HepG2 (cell line): ENCODE results near the gene CCDC85C. TPM values are rescaled to one million over a fixed set of nuclear protein-coding genes. Genes with fewer than 3 reads are reported as not detected.
A peak's percentile ranks its signal among the peaks of the same experiment; 100 is the strongest.

Experiments
- ADNP ChIP-seq: sonication (generic); formaldehyde crosslinking; IDR thresholded peaks from 2 replicates; pipeline ENCODE4 v1.4.0; 2020; ENCODE audit warnings: missing genetic modification reagents
- CBX5 ChIP-seq: sonication (generic); formaldehyde crosslinking; IDR thresholded peaks from 2 replicates; pipeline ENCODE4 v1.4.0; 2020; ENCODE audit warnings: missing genetic modification reagents, borderline replicate concordance
- ELF1 ChIP-seq: sonication (generic); formaldehyde crosslinking; IDR thresholded peaks from 2 replicates; pipeline ENCODE4 v1.4.0; 2020; ENCODE audit warnings: missing genetic modification reagents
- ETV5 ChIP-seq: IDR thresholded peaks from 2 replicates; pipeline ENCODE4 v1.6.1; 2018; ENCODE audit warnings: missing biosample characterization, missing genetic modification reagents, inconsistent platforms, borderline replicate concordance
- HNRNPL ChIP-seq: fragments of 200-400 bp; formaldehyde crosslinking; IDR thresholded peaks from 2 replicates; pipeline ENCODE4 v1.6.1; 2017; ENCODE audit warnings: mild to moderate bottlenecking, low read depth, low read length
- LCORL ChIP-seq, 2 experiments: fragments of 450-650 bp in 1 of 2; sonication (generic) in 1 of 2; formaldehyde crosslinking in 1 of 2; IDR thresholded peaks; 2 replicates each; pipeline versions ENCODE4 v1.5.0 to v1.6.1; 2017 to 2020; ENCODE audit warnings: antibody characterized with exemption in 1 of 2, missing genetic modification reagents in 1 of 2
- MXI1 ChIP-seq: IDR thresholded peaks from 3 replicates; pipeline ENCODE4 v1.6.1; 2012; ENCODE audit warnings: low read depth, low read length, inconsistent platforms, borderline replicate concordance
- NFIC ChIP-seq: IDR thresholded peaks from 2 replicates; pipeline ENCODE4 v1.6.1; 2012; ENCODE audit warnings: mild to moderate bottlenecking, low read length, inconsistent platforms
- PHF5A ChIP-seq: IDR thresholded peaks from one replicate; pipeline ENCODE4 v1.6.1; 2018; ENCODE audit warnings: low read depth, missing genetic modification reagents; ENCODE audit not compliant: unreplicated experiment
- RBFOX2 ChIP-seq: fragments of 200-400 bp; formaldehyde crosslinking; IDR thresholded peaks from 2 replicates; pipeline ENCODE4 v1.6.1; 2017; ENCODE audit warnings: low read depth, mild to moderate bottlenecking, low read length
- SIX1 ChIP-seq: sonication (generic); formaldehyde crosslinking; IDR thresholded peaks from 2 replicates; pipeline ENCODE4 v1.4.0; 2020; ENCODE audit warnings: missing genetic modification reagents, borderline replicate concordance
- SPEN ChIP-seq: sonication (generic); formaldehyde crosslinking; IDR thresholded peaks from 2 replicates; pipeline ENCODE4 v1.5.1; 2020; ENCODE audit warnings: low read depth, mild to moderate bottlenecking, missing genetic modification reagents
- THAP11 ChIP-seq: IDR thresholded peaks from 2 replicates; pipeline ENCODE4 v1.6.1; 2016; ENCODE audit warnings: missing biosample characterization, missing genetic modification reagents
- XRCC5 ChIP-seq: fragments of 200-400 bp; formaldehyde crosslinking; optimal IDR thresholded peaks from 2 replicates; pipeline ENCODE3; 2017; ENCODE audit warnings: mild to moderate bottlenecking, low read length
- ZNF230 ChIP-seq: sonication (generic); formaldehyde crosslinking; IDR thresholded peaks from 2 replicates; pipeline ENCODE4 v1.4.0; 2020; ENCODE audit warnings: mild to moderate bottlenecking, missing genetic modification reagents
- ZNF768 ChIP-seq: sonication (generic); formaldehyde crosslinking; IDR thresholded peaks from 2 replicates; pipeline ENCODE4 v1.4.0; 2020; ENCODE audit warnings: missing genetic modification reagents
- polyA plus RNA-seq, 8 experiments: library from polyadenylated mRNA; depleted of rRNA in 3 of 8; stranded (reverse) in 7 of 8; unstranded in 1 of 8; fragments of >200 nt; fragmentation: Illumina TruSeq in 4 of 8; extraction: Trizol in 4 of 8; gene quantifications; 2 replicates each; pipeline versions ENCODE4 v1.2.1 to v1.2.3, GENCODE V29; 2011 to 2016; ENCODE audit warnings: low read depth in 4 of 8, missing spikeins in 1 of 8, mixed read lengths in 1 of 8; ENCODE audit not compliant: insufficient read depth in 1 of 8
- total RNA-seq, 5 experiments: library from RNA; depleted of rRNA; stranded (reverse); fragments of >200 nt; fragmentation: Illumina TruSeq; extraction: Trizol; gene quantifications; 2 replicates each; pipeline ENCODE4 v1.2.3, GENCODE V29; 2016; ENCODE audit warnings: low read depth in 1 of 5
- TF ChIP-seq, protein P1 (sequence below): sonication (generic); formaldehyde crosslinking; IDR thresholded peaks from 2 replicates; pipeline ENCODE4 v1.4.0; 2020; ENCODE audit warnings: missing genetic modification reagents
- TF ChIP-seq, protein P2 (sequence below): sonication (generic); formaldehyde crosslinking; IDR thresholded peaks from 2 replicates; pipeline ENCODE4 v1.4.0; 2020; ENCODE audit warnings: missing genetic modification reagents
- TF ChIP-seq, protein P3 (sequence below): sonication (generic); formaldehyde crosslinking; conservative IDR thresholded peaks from 2 replicates; pipeline ENCODE4 v1.4.0; 2020; ENCODE audit warnings: missing genetic modification reagents
- TF ChIP-seq, protein P4 (sequence below): sonication (generic); formaldehyde crosslinking; IDR thresholded peaks from 2 replicates; pipeline ENCODE4 v1.4.0; 2020; ENCODE audit warnings: mild to moderate bottlenecking, low read depth, missing genetic modification reagents
- TF ChIP-seq, protein P5 (sequence below): sonication (generic); formaldehyde crosslinking; conservative IDR thresholded peaks from 2 replicates; pipeline ENCODE4 v1.4.0; 2020; ENCODE audit warnings: missing genetic modification reagents
- TF ChIP-seq, protein P6 (sequence below): sonication (generic); formaldehyde crosslinking; conservative IDR thresholded peaks from 2 replicates; pipeline ENCODE4 v1.8.0; 2022; ENCODE audit warnings: missing genetic modification reagents

The CCDC85C gene
- total and polyA plus RNA-seq, 2 of the 13 experiments (the other 11 are each of a cell fraction or from before 2014, with no cell fraction given): 18.8 to 43.8 TPM

DNA sequence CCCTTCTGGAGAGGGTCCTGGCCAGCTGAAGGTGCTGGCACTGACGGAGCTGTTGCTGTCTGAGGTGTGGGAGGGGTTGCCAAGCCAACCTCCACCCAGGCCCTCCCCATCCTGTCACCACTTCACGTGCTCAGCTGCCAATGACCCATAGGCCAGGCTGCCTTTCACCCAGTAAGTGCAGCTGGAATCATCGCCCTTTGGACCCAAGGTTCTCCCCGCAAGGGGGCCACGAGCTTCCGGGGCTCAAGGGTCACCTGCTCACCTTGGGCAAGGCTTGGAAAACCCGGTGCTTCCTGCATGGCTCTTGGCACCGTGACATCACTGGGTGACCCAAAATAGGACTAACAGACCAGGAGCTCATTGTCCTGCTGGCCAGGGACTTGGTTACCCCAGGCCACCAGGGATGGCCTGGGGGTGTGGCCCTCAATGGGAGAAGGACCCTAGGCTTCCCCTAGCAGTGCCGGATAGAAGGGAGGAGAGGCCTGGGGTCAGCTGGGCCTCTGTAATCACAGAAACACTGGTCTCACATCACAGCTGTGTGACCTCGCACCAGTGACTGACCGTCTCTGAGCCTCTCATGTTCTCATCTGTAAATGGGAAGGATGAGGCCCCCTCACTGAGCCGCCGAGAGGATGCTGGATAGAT lies 51.3 kb downstream of the CCDC85C start (continued):
- TF ChIP-seq ETV5 (CRISPR knock-in tag) (peak; percentile 100), ZNF768 (CRISPR knock-in tag) (peak; percentile 100), HNRNPL (peak; percentile 95), SPEN (CRISPR knock-in tag) (peak; percentile 98), CBX5 (peak; percentile 96), THAP11 (CRISPR knock-in tag) (peak; percentile 83), XRCC5 (peak; percentile 83), ELF1 (CRISPR knock-in tag) (peak; percentile 94), SIX1 (CRISPR knock-in tag) (peak; percentile 75; the same call in 1 of the 2 replicates), NFIC (peak; percentile 52; the same call in 1 of the 2 replicates), PHF5A (CRISPR knock-in tag) (peak; percentile 95), MXI1 (peak; percentile 98), ZNF230 (CRISPR knock-in tag) (peak; percentile 97), LCORL (IDR thresholded peaks at IDR 0.05) (no peak), LCORL (CRISPR knock-in tag; IDR thresholded peaks at IDR 0.05) (peak; percentile 100), RBFOX2 (no peak), ADNP (CRISPR knock-in tag) (no peak; the same call in 1 of the 2 replicates)
- TF ChIP-seq, protein P1, sequence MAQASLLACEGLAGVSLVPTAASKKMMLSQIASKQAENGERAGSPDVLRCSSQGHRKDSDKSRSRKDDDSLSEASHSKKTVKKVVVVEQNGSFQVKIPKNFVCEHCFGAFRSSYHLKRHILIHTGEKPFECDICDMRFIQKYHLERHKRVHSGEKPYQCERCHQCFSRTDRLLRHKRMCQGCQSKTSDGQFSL (CRISPR knock-in tag): no peak
- TF ChIP-seq, protein P2, sequence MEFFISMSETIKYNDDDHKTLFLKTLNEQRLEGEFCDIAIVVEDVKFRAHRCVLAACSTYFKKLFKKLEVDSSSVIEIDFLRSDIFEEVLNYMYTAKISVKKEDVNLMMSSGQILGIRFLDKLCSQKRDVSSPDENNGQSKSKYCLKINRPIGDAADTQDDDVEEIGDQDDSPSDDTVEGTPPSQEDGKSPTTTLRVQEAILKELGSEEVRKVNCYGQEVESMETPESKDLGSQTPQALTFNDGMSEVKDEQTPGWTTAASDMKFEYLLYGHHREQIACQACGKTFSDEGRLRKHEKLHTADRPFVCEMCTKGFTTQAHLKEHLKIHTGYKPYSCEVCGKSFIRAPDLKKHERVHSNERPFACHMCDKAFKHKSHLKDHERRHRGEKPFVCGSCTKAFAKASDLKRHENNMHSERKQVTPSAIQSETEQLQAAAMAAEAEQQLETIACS (CRISPR knock-in tag): no peak
- TF ChIP-seq, protein P3, sequence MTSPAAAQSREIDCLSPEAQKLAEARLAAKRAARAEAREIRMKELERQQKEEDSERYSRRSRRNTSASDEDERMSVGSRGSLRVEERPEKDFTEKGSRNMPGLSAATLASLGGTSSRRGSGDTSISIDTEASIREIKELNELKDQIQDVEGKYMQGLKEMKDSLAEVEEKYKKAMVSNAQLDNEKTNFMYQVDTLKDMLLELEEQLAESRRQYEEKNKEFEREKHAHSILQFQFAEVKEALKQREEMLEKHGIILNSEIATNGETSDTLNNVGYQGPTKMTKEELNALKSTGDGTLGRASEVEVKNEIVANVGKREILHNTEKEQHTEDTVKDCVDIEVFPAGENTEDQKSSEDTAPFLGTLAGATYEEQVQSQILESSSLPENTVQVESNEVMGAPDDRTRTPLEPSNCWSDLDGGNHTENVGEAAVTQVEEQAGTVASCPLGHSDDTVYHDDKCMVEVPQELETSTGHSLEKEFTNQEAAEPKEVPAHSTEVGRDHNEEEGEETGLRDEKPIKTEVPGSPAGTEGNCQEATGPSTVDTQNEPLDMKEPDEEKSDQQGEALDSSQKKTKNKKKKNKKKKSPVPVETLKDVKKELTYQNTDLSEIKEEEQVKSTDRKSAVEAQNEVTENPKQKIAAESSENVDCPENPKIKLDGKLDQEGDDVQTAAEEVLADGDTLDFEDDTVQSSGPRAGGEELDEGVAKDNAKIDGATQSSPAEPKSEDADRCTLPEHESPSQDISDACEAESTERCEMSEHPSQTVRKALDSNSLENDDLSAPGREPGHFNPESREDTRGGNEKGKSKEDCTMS (CRISPR knock-in tag): no peak
- TF ChIP-seq, protein P4, sequence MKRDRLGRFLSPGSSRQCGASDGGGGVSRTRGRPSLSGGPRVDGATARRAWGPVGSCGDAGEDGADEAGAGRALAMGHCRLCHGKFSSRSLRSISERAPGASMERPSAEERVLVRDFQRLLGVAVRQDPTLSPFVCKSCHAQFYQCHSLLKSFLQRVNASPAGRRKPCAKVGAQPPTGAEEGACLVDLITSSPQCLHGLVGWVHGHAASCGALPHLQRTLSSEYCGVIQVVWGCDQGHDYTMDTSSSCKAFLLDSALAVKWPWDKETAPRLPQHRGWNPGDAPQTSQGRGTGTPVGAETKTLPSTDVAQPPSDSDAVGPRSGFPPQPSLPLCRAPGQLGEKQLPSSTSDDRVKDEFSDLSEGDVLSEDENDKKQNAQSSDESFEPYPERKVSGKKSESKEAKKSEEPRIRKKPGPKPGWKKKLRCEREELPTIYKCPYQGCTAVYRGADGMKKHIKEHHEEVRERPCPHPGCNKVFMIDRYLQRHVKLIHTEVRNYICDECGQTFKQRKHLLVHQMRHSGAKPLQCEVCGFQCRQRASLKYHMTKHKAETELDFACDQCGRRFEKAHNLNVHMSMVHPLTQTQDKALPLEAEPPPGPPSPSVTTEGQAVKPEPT (CRISPR knock-in tag): peak; percentile 88; the same call in 1 of the 2 replicates
- TF ChIP-seq, protein P5, sequence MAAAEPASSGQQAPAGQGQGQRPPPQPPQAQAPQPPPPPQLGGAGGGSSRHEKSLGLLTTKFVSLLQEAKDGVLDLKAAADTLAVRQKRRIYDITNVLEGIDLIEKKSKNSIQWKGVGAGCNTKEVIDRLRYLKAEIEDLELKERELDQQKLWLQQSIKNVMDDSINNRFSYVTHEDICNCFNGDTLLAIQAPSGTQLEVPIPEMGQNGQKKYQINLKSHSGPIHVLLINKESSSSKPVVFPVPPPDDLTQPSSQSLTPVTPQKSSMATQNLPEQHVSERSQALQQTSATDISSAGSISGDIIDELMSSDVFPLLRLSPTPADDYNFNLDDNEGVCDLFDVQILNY (CRISPR knock-in tag): no peak
- TF ChIP-seq, protein P6, sequence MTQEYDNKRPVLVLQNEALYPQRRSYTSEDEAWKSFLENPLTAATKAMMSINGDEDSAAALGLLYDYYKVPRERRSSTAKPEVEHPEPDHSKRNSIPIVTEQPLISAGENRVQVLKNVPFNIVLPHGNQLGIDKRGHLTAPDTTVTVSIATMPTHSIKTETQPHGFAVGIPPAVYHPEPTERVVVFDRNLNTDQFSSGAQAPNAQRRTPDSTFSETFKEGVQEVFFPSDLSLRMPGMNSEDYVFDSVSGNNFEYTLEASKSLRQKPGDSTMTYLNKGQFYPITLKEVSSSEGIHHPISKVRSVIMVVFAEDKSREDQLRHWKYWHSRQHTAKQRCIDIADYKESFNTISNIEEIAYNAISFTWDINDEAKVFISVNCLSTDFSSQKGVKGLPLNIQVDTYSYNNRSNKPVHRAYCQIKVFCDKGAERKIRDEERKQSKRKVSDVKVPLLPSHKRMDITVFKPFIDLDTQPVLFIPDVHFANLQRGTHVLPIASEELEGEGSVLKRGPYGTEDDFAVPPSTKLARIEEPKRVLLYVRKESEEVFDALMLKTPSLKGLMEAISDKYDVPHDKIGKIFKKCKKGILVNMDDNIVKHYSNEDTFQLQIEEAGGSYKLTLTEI: no peak
